GM21576 (cell line): ENCODE data around the gene EIF2B2.
"Not testable (repeated sequence)": the region's sequence is repeated elsewhere in the genome, so short reads cannot be mapped to it uniquely, and the experiment has no call there.

Experiments used
- ATAC-seq: cut with Tn5 transposase; IDR thresholded peaks from one replicate; pipeline ENCODE4 v1.9.1; 2021; ENCODE audit warnings: mild to moderate bottlenecking, moderate library complexity; ENCODE audit not compliant: unreplicated experiment

Gene EIF2B2

GRCh38 chr14:74988131-74988530, 14.6 kb upstream of the EIF2B2 start:
- ATAC-seq: no peak

GRCh38 chr14:74988993-74989392, 13.7 kb upstream of the EIF2B2 start:
- no peak for ATAC-seq

- ATAC-seq: not testable (repeated sequence)
These were observed 8.5 kb upstream of the EIF2B2 start for GRCh38 chr14:74994182-74994581.

- not testable (repeated sequence) for ATAC-seq
These were observed 6.9 kb upstream of the EIF2B2 start for GRCh38 chr14:74995781-74996180.

GRCh38 chr14:75001261-75001660, 1.5 kb upstream of the EIF2B2 start:
- ATAC-seq: no peak

- ATAC-seq: no peak
These were observed 822 bp upstream of the EIF2B2 start for GRCh38 chr14:75001899-75002298.

- ATAC-seq: no peak
These were observed 718 bp downstream of the EIF2B2 start for GRCh38 chr14:75003250-75004027.

- ATAC-seq: no peak
These were observed 2.6 kb downstream of the EIF2B2 start for GRCh38 chr14:75005357-75005756.

GRCh38 chr14:75009176-75009575, 6.5 kb downstream of the EIF2B2 start:
- no peak for ATAC-seq

GRCh38 chr14:75010472-75011093, 7.9 kb downstream of the EIF2B2 start:
- ATAC-seq: no peak

GRCh38 chr14:75011356-75011994, 8.8 kb downstream of the EIF2B2 start:
- no peak for ATAC-seq

- no peak for ATAC-seq
These were observed 10.6 kb downstream of the EIF2B2 start for GRCh38 chr14:75013290-75013689.

GRCh38 chr14:75015496-75015895, 12.8 kb downstream of the EIF2B2 start:
- ATAC-seq: no peak

- ATAC-seq: no peak
These were observed 14.1 kb downstream of the EIF2B2 start for GRCh38 chr14:75016815-75017214.

- no peak for ATAC-seq
These were observed 16.0 kb downstream of the EIF2B2 start for GRCh38 chr14:75018694-75019093.

GRCh38 chr14:75022655-75023054, 19.9 kb downstream of the EIF2B2 start:
- ATAC-seq: no peak

- ATAC-seq: no peak
These were observed 20.4 kb downstream of the EIF2B2 start for GRCh38 chr14:75023108-75023507.

- no peak for ATAC-seq
These were observed 22.4 kb downstream of the EIF2B2 start for GRCh38 chr14:75025082-75025481.

GRCh38 chr14:75025876-75026275, 23.2 kb downstream of the EIF2B2 start:
- no peak for ATAC-seq

GRCh38 chr14:75030147-75030546, 27.4 kb downstream of the EIF2B2 start:
- ATAC-seq: no peak

GRCh38 chr14:75032939-75033338, 30.2 kb downstream of the EIF2B2 start:
- no peak for ATAC-seq

- ATAC-seq: no peak
These were observed 37.8 kb downstream of the EIF2B2 start for GRCh38 chr14:75040507-75040906.
